GM18507 (cell line): Measurements from ENCODE around the gene TRAK1.
"Not testable (repeated sequence)": the region's sequence is repeated elsewhere in the genome, so short reads cannot be mapped to it uniquely, and the experiment has no call there.

Experiments used
- DNase-seq: peaks from one replicate; pipeline ENCODE4 v3.0.0; 2011; ENCODE audit warnings: low read depth; ENCODE audit not compliant: insufficient read length; ENCODE audit errors: extremely low spot score
- FAIRE-seq: peaks from 2 replicates; lab custom pipeline; 2011; peaks lifted over from hg19 to GRCh38; lab: Jason Lieb, UNC

Gene TRAK1

DNA sequence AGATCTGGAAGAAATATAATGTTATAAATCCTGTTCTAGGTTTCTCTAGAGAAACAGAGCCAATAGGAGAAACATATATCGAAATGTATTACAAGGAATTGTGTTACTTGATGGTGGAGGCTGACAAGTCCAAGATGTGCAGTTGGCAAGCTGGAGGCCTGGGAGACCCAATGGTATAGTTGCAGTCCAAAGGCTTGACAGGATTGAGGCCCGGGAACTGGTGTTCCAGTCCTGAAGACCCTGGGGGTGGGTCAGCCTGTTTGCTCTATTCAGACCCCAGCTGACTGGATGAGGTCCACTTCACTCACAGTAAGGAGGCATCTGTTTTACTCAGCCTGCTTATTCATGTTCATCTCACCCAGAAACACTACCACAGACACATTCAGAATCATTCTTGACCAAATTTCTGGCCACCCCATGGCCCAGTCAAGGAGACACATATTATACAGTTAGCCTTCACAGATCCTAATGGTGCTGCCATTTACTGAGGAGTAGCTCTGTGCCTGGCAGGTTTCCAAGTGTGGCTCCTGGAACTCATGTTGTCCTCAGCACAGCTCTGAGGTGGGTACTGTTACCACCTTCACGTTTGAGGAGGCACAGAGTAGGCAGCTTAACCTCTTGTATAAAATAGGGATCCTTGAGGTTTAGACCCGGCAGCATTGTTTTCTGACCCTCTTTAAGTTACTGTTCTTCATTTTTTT, 3.7 kb downstream of the TRAK1 start:
- DNase-seq: no peak
- no peak for FAIRE-seq

DNA sequence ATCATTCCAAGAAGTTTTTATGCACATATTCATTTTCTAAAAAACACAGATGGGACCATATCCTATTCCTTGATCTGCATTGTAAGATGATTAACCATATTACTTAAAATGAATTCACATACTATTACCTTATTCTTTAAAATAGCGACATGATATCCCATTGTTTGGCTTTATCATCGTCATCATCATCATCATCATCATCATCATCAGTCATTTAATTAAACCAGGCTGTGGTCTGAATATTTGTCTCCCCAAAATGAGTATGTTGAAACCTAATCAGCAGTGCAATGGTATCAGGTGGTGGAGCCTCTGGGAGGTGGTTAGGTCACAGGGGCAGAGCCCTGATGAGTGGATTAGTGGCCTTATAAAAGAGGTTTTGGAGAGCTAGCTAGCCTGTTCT, 4.4 kb downstream of the TRAK1 start:
- no peak for FAIRE-seq
- DNase-seq: no peak

DNA sequence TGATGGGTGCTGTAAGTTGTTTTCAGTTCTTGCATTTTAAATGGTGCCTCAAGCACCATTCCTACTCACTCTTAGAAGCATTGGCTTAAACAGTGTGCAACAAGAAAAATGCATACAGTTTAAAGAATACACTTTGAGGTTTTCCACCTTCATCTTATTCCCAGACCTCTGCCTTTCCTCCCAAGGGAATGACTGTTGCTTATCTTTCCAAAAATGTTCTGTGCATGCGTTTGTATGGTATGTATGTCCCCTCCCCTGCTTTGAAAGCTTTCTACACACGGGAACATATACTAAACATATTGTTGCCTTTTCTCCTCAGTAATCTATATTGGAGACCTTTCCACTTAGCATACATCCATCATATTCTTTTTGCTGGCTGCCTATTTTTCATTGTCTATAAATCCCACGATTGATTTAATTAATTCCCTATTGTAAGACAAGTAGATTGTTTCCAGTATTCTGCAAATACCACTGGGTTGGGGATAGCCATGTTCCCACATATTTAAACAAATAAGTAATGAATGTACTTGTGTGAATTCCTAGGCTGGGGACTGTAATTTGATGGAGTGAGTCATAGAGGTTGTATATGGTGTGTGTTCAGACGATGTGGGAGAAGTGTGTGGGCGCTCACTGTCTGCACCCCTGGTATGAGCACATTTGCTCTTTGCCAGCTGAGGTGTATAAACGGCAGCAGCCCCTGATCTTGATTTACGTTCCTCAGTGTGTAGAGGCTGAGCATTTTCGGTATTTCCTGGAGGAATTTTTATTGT, 5.8 kb downstream of the TRAK1 start:
- no peak for DNase-seq
- FAIRE-seq: no peak

DNA sequence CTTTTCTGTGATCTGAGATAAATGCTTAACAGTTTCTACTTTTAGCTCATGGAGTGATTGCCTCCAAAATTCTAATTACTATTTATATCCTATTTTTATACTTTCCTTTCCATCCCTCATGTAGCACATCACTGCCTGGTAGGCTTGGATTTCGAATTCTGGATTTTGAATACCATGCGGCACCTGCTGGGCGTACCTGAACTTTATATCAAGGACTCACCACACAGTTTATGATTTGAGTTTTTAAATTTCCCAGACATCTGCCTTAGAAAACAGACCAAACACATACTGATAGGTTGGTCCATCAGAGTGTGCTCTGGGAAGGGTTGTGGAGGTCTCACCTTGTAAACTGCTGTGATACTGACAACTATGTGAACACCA, 6.4 kb downstream of the TRAK1 start:
- FAIRE-seq: no peak
- no peak for DNase-seq

DNA sequence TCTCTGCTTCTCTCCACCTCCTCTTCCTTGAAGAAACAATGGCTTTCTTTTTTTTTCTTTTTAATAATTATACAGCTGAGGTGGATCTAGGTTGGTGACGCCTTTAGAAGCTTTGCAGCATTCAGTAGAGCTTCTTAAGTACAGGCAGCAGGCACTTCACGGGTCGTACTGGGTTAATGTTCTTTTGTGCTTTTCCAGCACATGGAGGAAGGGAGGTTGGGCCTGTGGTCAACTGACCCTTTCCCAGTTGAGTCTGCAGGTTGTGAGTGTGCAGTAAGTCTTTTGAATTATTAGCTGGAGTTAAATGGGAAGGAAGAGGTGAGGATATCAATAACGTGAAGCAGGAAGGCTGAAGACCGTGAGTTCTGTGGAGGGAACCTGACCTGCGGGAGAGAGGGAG, 7.0 kb downstream of the TRAK1 start:
- no peak for FAIRE-seq

DNA sequence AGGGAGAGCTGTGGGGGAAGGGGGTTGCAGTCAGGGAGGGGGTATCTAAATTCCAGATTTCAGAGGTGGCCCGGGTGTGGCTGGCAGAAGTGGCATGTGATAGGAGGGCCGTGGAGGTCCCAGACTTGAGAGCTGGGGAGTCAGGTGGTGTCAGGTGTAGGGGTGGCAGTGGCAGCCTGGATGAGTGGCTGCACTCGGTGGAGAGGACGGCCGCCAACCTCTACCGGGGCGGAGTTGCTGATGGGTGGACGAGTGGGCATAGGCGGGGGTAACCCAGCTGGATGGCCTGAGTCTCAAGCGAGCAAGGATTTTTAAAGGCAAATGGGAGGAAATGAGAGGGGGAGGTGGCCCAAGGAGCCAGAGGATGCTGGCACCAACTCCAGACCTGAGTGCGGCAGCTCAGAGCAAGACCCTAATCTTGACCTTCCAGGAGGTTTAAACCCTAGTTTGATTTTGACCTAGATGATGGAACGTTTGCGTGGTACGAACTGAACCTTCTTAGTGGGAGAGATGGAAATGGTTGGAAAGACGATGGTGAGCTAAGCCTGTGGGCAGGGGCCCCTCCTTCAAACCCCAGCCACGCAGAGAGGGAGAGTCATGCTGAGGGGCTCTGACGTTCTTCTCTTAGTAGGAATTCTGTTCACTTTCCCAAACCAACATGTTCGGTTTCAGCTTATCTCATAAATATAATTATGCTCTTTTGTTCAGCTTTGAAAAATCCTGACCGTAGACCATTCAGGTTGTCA, 8.0 kb downstream of the TRAK1 start:
- DNase-seq (no peak), FAIRE-seq (no peak)

More for the DNA sequence above, 7.0 kb downstream of the TRAK1 start:
- DNase-seq: no peak

DNA sequence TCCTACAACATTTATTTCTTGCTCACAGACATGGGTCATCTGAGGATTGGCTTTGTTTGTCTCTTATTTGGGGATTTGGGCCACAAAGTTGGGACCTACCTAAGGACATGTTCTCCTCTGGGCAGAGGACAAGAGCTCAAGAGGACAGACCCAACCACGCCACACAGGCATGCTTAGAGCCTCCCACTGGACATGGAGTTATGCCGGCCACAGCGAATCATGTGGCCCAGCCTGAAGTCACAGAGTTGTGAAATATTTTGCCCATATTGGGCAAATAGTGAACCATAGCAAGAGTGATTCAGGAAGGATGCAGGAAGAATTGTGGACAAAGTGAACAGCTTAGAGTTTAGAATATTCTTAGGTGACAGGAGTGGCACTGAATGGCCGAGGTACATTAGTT, 9.9 kb downstream of the TRAK1 start:
- DNase-seq (no peak), FAIRE-seq (no peak)

DNA sequence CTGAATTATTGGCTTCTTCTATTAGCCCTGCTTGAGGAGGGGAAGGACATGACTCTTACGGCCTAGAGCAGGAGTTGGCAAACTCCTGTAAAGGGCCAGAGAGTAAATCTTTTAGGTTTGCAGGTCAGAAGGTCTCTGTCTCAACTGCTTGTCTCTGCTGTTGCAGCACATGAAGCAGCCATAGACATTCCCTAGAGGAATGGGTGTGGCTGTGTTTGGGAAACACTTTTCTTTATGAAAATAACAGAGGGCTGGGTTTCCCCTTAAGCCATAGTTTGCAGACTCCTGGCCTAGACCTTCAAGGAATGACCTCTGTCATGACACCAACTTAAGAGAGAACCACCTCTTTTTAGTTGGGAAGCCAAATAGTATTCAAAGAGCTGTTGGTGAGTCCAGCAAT, 10.3 kb downstream of the TRAK1 start:
- DNase-seq: no peak
- FAIRE-seq: no peak

DNA sequence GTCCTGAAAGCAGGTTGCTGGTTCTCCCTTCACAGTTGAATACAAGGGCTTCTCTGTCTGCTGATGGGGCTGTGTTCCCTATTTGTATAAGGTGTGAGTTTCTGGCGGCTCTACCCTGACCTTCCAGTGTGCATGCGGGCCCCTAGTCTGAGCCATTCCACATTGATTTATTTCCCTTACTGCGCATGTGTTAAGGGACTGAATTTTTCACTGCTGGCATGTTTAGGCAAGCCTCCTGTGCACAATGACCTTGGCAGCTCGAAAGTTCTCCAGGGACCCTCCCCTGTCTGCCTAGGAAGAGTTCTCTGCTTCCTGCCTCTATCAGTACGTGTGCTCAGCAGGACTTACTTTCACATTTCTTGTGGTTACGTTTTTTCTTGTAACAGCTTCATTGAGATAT, 11.4 kb downstream of the TRAK1 start:
- DNase-seq (no peak), FAIRE-seq (no peak)

DNA sequence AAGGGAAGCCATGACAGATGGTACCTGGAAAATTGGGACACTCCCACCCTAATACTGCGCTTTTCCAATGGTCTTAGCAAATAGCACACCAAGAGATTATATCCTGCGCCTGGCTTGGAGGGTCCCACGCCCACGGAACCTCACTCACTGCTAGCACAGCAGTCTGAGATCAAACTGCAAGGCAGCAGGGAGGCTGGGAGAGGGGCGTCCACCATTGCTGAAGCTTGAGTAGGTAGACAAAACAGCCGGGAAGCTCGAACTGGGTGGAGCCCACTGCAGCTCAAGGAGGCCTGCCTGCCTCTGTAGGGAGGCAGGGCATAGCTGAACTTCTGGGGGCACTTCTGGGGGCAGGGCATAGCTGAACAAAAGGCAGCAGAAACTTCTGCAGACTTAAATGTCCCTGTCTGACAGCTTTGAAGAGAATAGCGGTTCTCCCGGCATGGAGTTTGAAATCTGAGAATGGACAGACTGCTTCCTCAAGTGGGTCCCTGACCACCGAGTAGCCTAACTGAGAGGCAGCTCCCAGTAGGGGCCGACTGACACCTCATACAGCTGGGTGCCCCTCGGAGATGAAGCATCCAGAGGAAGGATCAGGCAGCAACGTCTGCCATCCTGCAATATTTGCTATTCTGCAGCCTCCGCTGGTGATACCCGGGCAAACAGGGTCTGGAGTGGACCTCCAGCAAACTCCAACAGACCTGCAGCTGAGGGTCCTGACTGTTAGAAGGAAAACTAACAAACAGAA, 12.9 kb downstream of the TRAK1 start:
- DNase-seq, FAIRE-seq: not testable (repeated sequence)

DNA sequence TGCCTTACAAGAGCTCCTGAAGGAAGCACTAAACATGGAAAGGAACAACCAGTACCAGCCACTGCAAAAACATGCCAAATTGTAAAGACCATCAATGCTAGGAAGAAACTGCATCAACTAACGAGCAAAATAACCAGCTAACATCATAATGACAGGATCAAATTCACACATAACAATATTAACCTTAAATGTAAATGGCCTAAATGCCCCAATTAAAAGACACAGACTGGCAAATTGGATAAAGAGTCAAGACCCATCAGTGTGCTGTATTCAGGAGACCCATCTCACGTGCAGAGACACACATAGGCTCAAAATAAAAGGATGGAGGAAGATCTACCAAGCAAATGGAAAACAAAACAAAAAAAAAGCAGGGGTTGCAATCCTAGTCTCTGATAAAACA, 14.8 kb downstream of the TRAK1 start:
- not testable (repeated sequence) for FAIRE-seq

DNA sequence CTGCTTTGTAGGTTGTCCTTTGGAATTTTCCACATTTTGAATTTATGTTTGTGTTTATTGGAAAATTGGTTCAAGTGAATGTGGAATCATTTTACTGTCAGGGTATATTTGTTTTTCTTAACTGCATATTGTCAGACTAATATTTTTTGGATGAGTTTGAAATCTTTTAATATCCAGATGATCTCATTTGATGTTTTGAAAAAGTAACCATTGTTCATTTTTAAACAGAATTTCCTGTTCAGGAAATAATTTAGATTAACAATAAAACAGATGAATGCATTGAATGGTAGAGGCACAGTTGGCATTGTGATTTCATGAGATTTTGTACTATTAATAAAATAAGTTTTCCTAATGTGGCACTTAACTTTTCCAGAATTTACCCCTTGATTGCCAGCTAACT, 15.5 kb downstream of the TRAK1 start:
- FAIRE-seq: no peak

More for the DNA sequence above, 14.8 kb downstream of the TRAK1 start:
- not testable (repeated sequence) for DNase-seq

DNA sequence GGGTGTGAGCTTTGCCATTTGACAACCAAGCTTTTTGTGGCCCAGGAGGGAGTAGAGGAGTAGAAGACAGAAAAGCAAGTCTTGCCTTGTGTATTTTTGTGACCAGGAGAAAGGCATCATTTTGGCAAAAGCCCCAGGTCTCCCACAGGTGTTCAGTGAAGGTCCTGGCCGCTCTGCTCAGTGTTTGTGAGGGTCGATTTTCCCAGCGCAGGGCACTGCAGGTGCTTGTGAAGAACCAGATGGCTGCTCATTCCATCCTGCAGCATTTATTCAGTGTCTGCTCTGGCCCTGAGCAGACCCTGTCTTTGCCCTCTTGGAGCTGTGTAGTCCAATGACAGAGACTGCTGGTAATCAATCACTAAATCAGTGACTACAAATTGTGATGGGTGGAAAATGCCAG, 19.5 kb downstream of the TRAK1 start:
- FAIRE-seq (no peak), DNase-seq (no peak)

More for the DNA sequence above, 15.5 kb downstream of the TRAK1 start:
- no peak for DNase-seq

DNA sequence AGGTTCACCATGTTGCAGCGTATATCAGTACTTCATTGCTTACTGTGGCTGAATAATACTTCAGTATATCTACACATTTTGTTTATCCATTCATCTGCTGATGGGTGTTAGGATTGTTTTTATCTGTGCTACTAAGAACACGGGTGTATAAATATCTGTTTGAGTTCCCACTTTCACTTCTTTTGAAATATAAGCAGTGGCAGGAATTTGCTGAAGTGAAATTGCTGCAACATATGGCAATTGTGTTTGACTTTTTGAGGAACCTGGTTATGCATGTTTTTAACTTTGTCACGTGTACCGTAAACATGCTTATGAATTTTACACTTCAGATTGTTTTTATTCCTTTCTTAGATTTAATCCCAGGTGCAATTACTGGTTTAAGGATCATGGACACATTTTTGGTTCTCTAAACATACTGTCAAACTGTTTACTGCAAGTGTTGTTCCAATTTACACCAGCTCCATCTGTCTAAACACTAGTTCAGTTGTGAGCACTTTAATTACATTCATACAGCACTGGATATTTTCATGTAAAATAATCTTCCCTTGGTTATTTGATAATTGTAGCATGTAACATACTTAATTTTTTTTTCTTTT, 23.1 kb downstream of the TRAK1 start:
- DNase-seq (no peak), FAIRE-seq (no peak)

DNA sequence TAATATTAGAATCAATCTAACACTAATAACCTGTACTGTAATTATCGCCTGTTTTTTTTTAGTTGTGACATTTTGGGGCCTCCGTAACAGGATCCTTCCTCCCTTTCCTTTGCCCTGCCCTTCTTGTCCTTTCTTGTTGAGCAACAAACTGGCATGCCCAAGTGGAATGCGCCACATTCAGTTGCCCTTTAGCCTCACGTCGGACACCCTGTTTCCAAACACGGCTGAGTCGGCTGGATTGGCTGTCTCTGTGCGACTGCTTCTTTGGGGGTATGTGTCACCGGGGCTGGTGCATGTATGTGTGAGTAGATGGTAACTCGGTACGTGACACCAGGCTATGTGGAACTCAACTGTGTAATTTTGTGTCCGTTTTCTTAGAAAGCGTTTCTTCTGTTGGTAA, 24.1 kb downstream of the TRAK1 start:
- FAIRE-seq (no peak), DNase-seq (no peak)

DNA sequence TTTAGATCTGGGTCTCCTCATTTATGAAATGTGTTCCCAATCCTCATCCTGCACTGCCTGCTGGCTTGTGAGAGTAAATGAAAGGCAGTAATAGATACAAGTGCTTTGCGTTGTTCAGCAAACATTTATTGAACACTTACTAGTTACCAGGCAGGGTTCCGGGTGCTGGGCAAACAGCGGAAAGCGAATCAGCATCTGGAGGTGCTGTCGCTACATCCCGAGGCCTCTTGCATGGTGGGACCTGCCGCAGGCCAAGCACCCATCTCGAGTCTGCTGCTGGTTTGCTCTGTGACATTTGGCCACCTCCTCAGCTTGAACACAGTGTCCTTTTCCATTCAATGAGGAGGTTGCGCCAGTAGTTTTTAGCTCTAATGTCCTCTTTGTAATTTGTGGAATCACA, 24.8 kb downstream of the TRAK1 start:
- DNase-seq (no peak), FAIRE-seq (no peak)

DNA sequence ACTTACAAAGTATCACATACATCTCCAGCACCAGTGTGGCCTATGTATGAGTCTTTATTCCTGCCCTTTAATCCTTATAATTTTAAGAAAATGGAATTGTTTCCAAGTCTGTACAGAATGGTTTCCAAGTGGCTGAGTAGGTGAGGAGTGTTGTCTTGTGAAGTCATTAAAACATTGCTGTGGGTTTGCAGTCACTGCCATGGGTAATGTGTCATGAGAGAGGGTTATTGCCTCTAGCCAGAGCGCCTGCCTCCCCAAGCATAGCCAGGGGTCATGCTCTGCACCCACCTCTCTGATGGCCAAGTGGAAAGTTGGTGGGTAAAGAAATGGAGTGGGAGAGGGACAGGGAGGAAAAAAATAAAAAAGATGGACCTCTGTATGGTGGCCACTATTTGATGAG, 25.3 kb downstream of the TRAK1 start:
- DNase-seq (no peak), FAIRE-seq (no peak)

DNA sequence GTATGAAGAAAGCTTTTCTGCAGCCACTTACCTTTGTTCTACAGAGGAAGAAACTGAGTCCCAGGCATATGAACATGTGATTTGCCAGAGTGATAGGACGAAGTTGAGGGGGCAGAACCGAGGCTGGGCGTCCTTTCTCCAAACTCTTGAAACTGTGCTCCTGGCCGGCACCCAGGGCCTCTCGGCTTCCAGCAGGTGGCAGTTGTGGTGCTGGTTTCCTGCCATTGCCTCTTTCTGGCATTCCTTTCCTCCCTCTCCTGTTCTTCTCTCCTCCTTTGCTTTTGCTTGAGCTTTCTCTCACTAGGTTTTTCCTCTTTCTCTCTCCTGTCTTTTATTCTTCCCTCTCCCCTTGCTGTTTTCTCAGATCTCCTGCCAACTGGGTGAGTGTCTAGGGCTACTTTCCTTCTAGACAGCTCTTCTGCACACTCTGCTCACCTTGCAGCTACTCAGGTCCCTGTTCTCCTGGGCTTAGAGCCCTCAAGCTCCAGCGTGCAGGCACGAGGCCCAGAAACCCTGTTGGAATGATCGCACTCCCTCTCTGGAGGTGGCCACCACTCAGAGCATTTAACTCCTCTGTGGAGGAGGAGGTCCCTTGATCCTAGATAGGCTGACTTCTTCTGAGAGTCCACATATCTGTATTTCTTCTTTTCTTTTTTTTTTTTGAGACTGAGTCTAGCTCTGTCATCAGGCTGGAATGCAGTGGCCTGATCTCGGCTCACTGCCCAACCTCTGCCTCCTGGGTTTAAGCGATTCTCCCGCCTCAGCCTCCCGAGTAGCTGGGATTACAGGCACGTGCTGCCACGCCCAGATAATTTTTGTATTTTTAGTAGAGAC, 26.2 kb downstream of the TRAK1 start:
- FAIRE-seq (no peak), DNase-seq (no peak)
